Neural progenitor cell (in vitro differentiated cells): ENCODE measurements around the gene LIN28B.

Source experiments
- EZH2 ChIP-seq: fragments of 200-600 bp; sonication (generic); IDR thresholded peaks from 2 replicates; pipeline ENCODE4 v1.6.1; 2017; ENCODE audit warnings: antibody characterized with exemption, mild to moderate bottlenecking, moderate library complexity
- EZH2phosphoT487 ChIP-seq: fragments of 200-600 bp; sonication (generic); IDR thresholded peaks from 2 replicates; pipeline ENCODE4 v1.6.1; 2017; ENCODE audit warnings: antibody characterized with exemption
- TF ChIP-seq, protein P1 (sequence below): fragments of 200-600 bp; sonication (generic); IDR thresholded peaks from 2 replicates; pipeline ENCODE4 v1.5.1; 2017; ENCODE audit warnings: antibody characterized with exemption, mild to moderate bottlenecking

DNA sequence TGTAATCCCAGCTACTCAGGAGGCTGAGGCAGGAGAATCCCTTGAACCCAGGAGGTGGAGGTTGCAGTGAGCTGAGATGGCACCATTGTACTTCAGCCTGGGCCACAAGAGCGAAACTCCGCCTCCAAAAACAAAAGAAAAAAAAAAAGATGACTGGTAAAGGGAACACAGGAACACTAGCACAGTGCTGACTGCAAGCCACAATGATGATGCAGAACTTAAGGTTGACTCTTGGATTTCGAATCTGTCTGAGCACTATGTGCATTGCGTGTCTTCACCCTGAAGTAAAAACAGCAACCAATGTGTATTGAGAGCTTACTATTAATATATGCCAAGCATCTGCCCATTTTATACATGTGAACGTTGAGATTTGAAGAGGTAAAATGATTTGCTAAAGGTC is 27.6 kb upstream of the LIN28B start:
- TF ChIP-seq, protein P1, sequence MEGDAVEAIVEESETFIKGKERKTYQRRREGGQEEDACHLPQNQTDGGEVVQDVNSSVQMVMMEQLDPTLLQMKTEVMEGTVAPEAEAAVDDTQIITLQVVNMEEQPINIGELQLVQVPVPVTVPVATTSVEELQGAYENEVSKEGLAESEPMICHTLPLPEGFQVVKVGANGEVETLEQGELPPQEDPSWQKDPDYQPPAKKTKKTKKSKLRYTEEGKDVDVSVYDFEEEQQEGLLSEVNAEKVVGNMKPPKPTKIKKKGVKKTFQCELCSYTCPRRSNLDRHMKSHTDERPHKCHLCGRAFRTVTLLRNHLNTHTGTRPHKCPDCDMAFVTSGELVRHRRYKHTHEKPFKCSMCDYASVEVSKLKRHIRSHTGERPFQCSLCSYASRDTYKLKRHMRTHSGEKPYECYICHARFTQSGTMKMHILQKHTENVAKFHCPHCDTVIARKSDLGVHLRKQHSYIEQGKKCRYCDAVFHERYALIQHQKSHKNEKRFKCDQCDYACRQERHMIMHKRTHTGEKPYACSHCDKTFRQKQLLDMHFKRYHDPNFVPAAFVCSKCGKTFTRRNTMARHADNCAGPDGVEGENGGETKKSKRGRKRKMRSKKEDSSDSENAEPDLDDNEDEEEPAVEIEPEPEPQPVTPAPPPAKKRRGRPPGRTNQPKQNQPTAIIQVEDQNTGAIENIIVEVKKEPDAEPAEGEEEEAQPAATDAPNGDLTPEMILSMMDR = no peak
- TF ChIP-seq EZH2phosphoT487 (no peak), EZH2 (no peak)
